Measurements from ENCODE around the gene GRK6. TPM values are rescaled to one million over a fixed set of nuclear protein-coding genes. Genes with fewer than 3 reads are reported as not detected.
A peak's percentile ranks its signal among the peaks of the same experiment; 100 is the strongest.

The GRK6 gene
- total and polyA plus RNA-seq, 9 of the 15 experiments (the other 6 are each of a cell fraction or from before 2014, with no cell fraction given) = 0.63 to 122 (median 44.5) TPM

DNA sequence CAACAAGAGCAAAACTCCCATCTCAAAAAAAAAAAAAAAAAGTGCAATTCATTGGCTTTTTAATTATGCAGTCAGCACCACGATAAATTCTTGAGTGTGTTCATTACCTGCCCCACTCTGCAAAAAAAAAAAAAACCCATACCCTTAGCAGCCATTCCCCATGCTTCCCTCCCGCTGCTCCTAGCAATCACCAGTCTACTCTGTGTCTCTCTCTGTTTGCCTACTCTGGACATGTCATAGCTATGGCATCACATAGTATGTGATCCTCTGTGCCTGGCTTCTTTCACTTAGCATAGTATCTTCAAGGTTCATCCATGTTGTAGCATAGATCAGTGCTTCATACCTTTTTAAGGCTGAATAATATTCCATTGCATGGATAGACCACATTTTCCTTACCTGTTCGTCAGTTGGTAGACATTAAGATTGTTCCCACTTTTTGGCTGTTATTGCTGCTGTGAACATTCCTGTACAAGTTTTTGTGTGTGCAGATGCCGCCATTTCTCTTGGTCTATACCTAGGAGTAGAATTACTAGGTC lies 13.1 kb downstream of the GRK6 start (continued):
- TF ChIP-seq HDAC2 (IDR thresholded peaks at IDR 0.05) (no peak), PTRF (tag; IDR thresholded peaks at IDR 0.05) (no peak), SUPT5H (IDR thresholded peaks at IDR 0.05) (0 out of 2 replicates have a peak, but pooled peaks have one; percentile 38), POLR2A (conservative IDR thresholded peaks at IDR 0.05) (peak; percentile 53), CBX3 (IDR thresholded peaks at IDR 0.05; ENCODE audit: borderline replicate concordance in 1 of 2, low read length in 2 of 2) (no peak), TCF3 (CRISPR knock-in tag; IDR thresholded peaks at IDR 0.05) (no peak), POLR2G (IDR thresholded peaks at IDR 0.05; ENCODE audit: low read depth, low read length) (peak; percentile 26; the same call in 1 of the 2 replicates)
- TF ChIP-seq, protein P1, sequence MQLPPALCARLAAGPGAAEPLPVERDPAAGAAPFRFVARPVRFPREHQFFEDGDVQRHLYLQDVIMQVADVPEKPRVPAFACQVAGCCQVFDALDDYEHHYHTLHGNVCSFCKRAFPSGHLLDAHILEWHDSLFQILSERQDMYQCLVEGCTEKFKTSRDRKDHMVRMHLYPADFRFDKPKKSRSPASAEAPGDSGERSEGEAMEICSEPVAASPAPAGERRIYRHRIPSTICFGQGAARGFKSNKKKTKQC (CRISPR knock-in tag; IDR thresholded peaks at IDR 0.05) = no peak

DNA sequence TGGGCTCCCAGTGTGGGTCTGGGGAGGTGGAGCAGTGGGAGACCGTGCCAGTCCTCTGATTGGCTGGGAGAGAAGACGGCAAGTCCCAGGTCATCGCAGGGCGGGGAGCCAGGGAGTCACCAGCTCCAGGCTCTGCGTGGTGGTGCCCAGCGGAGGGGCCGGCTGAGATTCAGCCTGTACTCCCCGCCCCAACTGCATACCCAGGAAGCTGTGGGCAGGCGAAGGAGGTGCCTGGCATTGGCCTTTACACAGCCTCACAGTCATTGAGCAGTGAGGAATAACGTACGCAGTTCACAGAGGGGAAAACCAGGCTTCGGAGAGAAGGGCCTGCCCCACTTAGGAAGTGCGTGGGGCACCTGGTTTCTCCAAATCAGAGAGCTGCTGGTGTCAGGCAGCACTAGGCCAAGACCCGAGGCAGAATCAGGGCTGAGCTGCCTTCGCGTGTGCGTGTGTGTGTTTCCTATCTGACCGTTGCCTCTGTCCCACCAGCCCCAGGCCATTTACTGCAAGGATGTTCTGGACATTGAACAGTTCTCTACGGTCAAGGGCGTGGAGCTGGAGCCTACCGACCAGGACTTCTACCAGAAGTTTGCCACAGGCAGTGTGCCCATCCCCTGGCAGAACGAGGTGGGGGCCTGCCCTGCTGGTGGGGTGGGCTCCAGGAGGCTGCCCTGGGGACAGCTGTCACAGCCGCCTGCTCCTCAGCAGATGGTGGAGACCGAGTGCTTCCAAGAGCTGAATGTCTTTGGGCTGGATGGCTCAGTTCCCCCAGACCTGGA lies 13.9 kb downstream of the GRK6 start:
- ATAC-seq (no peak), FAIRE-seq (no peak), DNase-seq (ENCODE audit: extremely low read depth in 1 of 4, low spot score in 3 of 4) (no peak)
- peaks cover 3% of the 10 kb centered on the region for H3K9me1 ChIP-seq (ENCODE audit: control insufficient read depth, insufficient read depth, low read length)
- H3K36me3 ChIP-seq (ENCODE audit: control insufficient read depth, insufficient read depth, low read length) = peaks cover 75% of the 10 kb centered on the region; the same call in 2 of the 3 replicates
- no peak overlapping the region for H3K4me3 ChIP-seq
- ChIA-PET POLR2A (interaction anchor here (0.6 to 11.8 kb wide), 8 partner anchors 9 to 82 kb away, joined by 3 to 210 read pairs (median 3); partner anchors contain the start of genes GRK6 and RGS14), CTCF (ENCODE audit: low intra/inter-chr PET ratio) (no interaction called here)
- peaks cover 9 to 41% of the 10 kb centered on the region in 2 experiments; a peak in 4 of 5 replicates for H3K4me1 ChIP-seq (replicated peaks in 1 of 2; ENCODE audit: control insufficient read depth in 2 of 2, insufficient read depth in 2 of 2, low read length in 2 of 2)
- WGBS (ENCODE audit: insufficient coverage, low coverage, missing lambda C conversion rate) = 90% methylated on average over 24 of the region's 24 CpGs
- BruUV-seq (replicated peaks) = no TSS peak
- H4K20me1 ChIP-seq (replicated peaks; ENCODE audit: control insufficient read depth, insufficient read depth, low read length) = peaks cover 27% of the 10 kb centered on the region; the same call in 1 of the 2 replicates
- in situ Hi-C loops (cut with MboI) = no loop called here
- H2AFZ ChIP-seq (ENCODE audit: low read depth, low read length) = no peak overlapping the region
- H3K4me2 ChIP-seq (ENCODE audit: insufficient read depth, low read length) = no peak overlapping the region
- H3K27me3 ChIP-seq (ENCODE audit: control insufficient read depth in 2 of 2, insufficient read depth in 2 of 2, low read length in 2 of 2) = no peaks in the 10 kb centered on the region
- no peak overlapping the region for H3K27ac ChIP-seq (ENCODE audit: extremely low read depth, low read depth, low read length)
- intact Hi-C loops (cut with micrococcal nuclease) = no loop called here
- H3K9ac ChIP-seq (ENCODE audit: insufficient read depth in 1 of 2, low read depth in 2 of 2, low read length in 2 of 2) = peak overlapping the region in 1 of 2 experiments; percentile 45; a peak in 1 of 4 replicates
- H3K79me2 ChIP-seq (ENCODE audit: control insufficient read depth, insufficient read depth, low read length) = no peaks in the 10 kb centered on the region
- H3K9me3 ChIP-seq (replicated peaks; ENCODE audit: control insufficient read depth, insufficient read depth, low read depth, low read length) = no peaks in the 10 kb centered on the region
- TF ChIP-seq MTF1 (CRISPR knock-in tag; IDR thresholded peaks at IDR 0.05; ENCODE audit: borderline replicate concordance) (no peak), ZNF263 (CRISPR knock-in tag; IDR thresholded peaks at IDR 0.05; ENCODE audit: borderline replicate concordance) (no peak), HNRNPH1 (optimal IDR thresholded peaks at IDR 0.05; ENCODE audit: low read depth, low read length) (no peak)
- TF ChIP-seq, protein P2, sequence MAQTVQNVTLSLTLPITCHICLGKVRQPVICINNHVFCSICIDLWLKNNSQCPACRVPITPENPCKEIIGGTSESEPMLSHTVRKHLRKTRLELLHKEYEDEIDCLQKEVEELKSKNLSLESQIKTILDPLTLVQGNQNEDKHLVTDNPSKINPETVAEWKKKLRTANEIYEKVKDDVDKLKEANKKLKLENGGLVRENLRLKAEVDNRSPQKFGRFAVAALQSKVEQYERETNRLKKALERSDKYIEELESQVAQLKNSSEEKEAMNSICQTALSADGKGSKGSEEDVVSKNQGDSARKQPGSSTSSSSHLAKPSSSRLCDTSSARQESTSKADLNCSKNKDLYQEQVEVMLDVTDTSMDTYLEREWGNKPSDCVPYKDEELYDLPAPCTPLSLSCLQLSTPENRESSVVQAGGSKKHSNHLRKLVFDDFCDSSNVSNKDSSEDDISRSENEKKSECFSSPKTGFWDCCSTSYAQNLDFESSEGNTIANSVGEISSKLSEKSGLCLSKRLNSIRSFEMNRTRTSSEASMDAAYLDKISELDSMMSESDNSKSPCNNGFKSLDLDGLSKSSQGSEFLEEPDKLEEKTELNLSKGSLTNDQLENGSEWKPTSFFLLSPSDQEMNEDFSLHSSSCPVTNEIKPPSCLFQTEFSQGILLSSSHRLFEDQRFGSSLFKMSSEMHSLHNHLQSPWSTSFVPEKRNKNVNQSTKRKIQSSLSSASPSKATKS (CRISPR knock-in tag; IDR thresholded peaks at IDR 0.05) = no peak
- TF ChIP-seq, protein P3, sequence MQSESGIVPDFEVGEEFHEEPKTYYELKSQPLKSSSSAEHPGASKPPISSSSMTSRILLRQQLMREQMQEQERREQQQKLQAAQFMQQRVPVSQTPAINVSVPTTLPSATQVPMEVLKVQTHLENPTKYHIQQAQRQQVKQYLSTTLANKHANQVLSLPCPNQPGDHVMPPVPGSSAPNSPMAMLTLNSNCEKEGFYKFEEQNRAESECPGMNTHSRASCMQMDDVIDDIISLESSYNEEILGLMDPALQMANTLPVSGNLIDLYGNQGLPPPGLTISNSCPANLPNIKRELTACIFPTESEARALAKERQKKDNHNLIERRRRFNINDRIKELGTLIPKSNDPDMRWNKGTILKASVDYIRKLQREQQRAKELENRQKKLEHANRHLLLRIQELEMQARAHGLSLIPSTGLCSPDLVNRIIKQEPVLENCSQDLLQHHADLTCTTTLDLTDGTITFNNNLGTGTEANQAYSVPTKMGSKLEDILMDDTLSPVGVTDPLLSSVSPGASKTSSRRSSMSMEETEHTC (IDR thresholded peaks at IDR 0.05) = no peak
- TF ChIP-seq, protein P4, sequence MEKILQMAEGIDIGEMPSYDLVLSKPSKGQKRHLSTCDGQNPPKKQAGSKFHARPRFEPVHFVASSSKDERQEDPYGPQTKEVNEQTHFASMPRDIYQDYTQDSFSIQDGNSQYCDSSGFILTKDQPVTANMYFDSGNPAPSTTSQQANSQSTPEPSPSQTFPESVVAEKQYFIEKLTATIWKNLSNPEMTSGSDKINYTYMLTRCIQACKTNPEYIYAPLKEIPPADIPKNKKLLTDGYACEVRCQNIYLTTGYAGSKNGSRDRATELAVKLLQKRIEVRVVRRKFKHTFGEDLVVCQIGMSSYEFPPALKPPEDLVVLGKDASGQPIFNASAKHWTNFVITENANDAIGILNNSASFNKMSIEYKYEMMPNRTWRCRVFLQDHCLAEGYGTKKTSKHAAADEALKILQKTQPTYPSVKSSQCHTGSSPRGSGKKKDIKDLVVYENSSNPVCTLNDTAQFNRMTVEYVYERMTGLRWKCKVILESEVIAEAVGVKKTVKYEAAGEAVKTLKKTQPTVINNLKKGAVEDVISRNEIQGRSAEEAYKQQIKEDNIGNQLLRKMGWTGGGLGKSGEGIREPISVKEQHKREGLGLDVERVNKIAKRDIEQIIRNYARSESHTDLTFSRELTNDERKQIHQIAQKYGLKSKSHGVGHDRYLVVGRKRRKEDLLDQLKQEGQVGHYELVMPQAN (IDR thresholded peaks at IDR 0.05; ENCODE audit: borderline replicate concordance) = no peak

Data from K562 (cell line).